GM12891 (cell line): ENCODE results near the gene GLIS2.
A peak's percentile ranks its signal among the peaks of the same experiment; 100 is the strongest.

Source experiments
- DNase-seq: peaks from one replicate; pipeline ENCODE4 v3.0.0; 2011; ENCODE audit warnings: low spot score; ENCODE audit not compliant: insufficient read length
- FAIRE-seq: peaks from 2 replicates; lab custom pipeline; 2011; peaks lifted over from hg19 to GRCh38; lab: Jason Lieb, UNC
- PAX5 ChIP-seq: IDR thresholded peaks from 2 replicates; pipeline ENCODE4 v1.6.1; 2011; ENCODE audit warnings: low read length, moderate library complexity, mild to moderate bottlenecking; ENCODE audit not compliant: insufficient read depth, severe bottlenecking
- POLR2A ChIP-seq: IDR thresholded peaks from 2 replicates; pipeline ENCODE4 v1.6.1; 2011; ENCODE audit warnings: low read depth, low read length, control low read depth
- POLR2AphosphoS5 ChIP-seq: IDR thresholded peaks from 2 replicates; pipeline ENCODE4 v1.6.1; 2011; ENCODE audit warnings: low read depth, low read length, control low read depth
- POU2F2 ChIP-seq: IDR thresholded peaks from 2 replicates; pipeline ENCODE4 v1.6.1; 2011; ENCODE audit warnings: low read depth, mild to moderate bottlenecking, control low read depth, low read length, moderate library complexity
- SPI1 ChIP-seq: IDR thresholded peaks from 2 replicates; pipeline ENCODE4 v1.6.1; 2011; ENCODE audit warnings: low read depth, low read length, control low read depth
- TAF1 ChIP-seq: IDR thresholded peaks from 2 replicates; pipeline ENCODE4 v1.6.1; 2011; ENCODE audit warnings: low read depth, low read length, control low read depth

GLIS2 gene

DNA sequence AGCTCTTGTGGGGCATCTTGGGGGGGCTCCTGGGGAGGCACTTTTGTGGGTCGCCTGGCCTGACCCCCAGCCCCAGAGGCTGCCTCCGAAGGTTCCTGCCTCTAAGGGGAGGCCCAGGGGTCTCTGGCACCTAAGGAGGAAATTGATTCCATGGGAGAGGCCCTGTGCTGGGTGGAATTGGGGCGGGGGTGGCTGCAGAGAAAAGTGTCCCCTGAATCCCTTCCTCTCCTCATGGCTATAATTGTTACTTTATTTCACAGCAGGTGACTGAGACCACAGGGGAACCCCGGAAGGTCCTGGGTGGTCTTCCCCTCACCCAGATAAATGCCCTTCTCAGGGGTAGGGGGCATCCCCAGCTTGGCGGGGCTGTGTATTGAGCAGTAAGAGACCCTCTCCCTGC lies 3.1 kb downstream of the GLIS2 start:
- FAIRE-seq (no peak), DNase-seq (no peak)
- TF ChIP-seq POLR2A, result no peak
- TF ChIP-seq TAF1, result no peak
- no peak for TF ChIP-seq POLR2AphosphoS5
- no peak for TF ChIP-seq SPI1
- TF ChIP-seq PAX5, result no peak
- TF ChIP-seq POU2F2, result no peak

DNA sequence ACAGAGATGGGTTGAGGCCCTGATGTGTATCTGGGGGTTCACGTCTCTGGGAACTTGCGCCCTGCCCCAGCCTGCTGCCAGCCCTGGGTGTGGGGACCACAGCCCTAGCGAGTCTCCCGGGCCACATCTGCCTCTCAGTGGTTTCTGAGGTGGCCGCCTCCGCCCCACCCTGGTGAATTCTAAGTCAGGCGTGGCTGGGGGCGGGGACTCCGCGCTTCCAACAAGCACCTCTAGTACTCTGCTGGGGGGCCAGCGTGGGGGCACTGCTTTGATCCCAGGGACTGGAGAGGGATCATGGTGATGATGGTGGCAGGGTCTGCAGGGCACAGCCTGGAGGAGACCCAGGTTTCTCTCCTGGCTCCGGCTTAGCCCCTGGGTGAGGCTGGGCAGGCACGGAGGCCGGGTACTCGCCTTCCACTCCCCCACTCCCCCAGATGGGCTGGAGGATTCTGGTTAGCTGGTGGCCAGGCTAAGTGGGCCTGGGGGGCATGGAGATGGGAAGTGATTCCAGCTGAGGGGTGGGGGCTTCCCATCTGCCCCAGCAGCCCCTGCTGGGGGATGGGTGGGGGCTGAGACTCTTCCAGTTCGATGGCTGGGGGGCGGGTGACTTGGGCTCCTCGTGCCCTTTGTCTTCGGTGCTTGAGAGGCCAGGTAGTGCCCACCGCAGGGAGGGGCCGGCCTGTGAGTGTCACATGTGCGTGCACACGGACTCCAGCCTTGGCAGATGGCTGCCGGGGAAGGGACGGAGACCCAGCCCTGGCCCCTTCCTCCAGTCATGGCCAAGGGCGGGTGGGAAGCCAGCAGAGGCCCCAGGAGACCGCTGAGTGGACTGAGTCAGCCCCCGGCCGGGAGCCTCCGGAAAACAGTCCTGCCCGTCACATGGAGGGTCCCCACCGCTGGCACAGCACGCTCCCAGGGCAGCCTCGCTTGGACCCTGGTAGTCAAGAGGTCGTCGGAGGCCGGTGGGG lies 3.9 kb downstream of the GLIS2 start:
- DNase-seq, result peak; percentile 76
- peak; percentile 75 for FAIRE-seq
- TF ChIP-seq POU2F2, result no peak
- TF ChIP-seq POLR2A, result no peak
- no peak for TF ChIP-seq SPI1
- no peak for TF ChIP-seq PAX5
- no peak for TF ChIP-seq TAF1
- no peak for TF ChIP-seq POLR2AphosphoS5

GRCh38 chr16:4320571-4321137 lies 4.8 kb downstream of the GLIS2 start:
- no peak for DNase-seq
- no peak for FAIRE-seq
- TF ChIP-seq TAF1 (no peak), POLR2AphosphoS5 (no peak), PAX5 (no peak), POLR2A (no peak), SPI1 (no peak), POU2F2 (no peak)

DNA sequence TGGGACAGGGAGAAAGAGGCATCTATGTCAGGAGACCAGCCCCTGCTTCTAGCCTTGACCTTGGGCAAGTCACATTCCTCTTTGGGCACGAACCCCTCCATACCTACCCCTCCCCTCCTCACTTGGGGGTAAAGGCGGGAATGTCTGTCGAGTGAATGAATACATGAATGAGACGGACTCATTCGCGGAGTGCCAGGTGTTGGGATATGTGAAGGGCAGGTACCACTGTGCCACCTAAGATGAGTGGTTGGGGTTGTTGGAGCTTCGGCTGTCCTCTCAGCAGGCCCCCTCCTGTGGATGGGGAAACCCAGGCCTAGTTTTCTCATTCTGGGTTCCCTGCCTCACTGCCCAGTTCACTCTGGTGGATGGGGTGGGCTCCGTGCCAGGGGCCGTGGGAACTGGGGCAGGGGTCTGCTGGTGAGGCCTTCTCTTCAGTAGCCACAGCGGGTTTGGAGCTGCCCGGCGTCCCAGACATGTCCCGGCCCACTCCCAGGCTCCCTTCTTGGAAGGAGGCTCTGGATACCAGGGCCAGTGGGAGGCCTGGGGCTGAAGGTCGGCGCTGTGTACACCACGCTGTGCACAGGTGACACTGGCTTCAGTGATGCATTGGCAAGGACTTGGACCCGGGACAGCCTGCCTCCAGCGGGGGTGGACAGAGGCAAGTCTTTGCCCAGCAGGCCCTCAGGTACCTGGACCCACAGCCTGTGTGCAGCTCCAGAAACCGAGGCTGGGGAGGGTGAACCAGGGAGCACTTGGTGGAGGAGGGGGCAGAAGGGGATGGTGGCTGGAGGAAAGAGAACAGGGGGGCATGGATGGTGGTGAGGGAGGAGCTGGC lies 5.6 kb downstream of the GLIS2 start:
- TF ChIP-seq PAX5 (no peak), POLR2AphosphoS5 (no peak), TAF1 (no peak)
- FAIRE-seq (no peak), DNase-seq (no peak)

GRCh38 chr16:4322121-4323052 lies 6.5 kb downstream of the GLIS2 start:
- no peak for DNase-seq
- no peak for TF ChIP-seq TAF1
- no peak for TF ChIP-seq POLR2AphosphoS5
- TF ChIP-seq SPI1, result no peak
- TF ChIP-seq POLR2A, result no peak
- TF ChIP-seq PAX5, result no peak
- no peak for TF ChIP-seq POU2F2
- FAIRE-seq, result no peak

DNA sequence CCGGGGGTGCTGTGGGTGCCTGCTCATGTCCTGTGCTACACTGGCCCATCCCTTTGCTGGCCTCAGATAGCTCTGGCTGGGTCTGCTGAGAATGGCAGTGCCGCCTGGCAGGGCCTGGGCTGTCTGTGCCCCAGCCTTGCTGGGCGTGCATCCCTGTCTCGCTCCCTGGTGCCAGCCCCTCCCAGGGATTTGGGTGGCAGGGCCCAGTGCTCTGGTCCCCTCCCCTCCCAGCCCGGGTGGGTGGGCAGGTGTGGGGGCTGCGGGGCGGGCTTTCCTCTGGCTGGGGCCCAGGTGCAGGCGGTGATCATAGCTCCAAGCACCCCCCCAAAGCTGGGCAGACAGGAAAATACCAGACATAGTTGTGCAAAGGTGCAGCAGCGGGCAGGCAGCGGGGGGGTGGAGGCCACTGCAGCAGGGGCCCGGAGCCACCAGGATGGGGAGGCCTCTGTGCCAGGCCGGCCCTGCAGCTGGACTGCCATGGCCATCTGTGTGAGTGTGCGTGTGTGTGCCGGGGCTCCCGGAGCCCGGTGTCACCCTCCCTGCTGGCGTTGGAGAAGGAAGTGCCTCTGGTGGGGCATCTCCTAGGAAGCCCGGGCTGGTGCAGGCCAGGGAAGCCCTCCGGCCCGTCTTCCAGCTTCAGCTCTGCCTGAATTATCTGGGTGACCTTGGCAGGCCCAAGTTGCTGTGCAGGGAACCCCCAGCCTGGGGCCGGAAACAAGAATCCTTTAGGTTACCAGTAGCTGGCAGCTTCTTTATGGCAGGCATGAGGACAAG lies 7.4 kb downstream of the GLIS2 start:
- TF ChIP-seq SPI1 (no peak), TAF1 (no peak), POLR2A (no peak), POLR2AphosphoS5 (no peak), POU2F2 (no peak), PAX5 (no peak)
- no peak for DNase-seq
- no peak for FAIRE-seq

DNA sequence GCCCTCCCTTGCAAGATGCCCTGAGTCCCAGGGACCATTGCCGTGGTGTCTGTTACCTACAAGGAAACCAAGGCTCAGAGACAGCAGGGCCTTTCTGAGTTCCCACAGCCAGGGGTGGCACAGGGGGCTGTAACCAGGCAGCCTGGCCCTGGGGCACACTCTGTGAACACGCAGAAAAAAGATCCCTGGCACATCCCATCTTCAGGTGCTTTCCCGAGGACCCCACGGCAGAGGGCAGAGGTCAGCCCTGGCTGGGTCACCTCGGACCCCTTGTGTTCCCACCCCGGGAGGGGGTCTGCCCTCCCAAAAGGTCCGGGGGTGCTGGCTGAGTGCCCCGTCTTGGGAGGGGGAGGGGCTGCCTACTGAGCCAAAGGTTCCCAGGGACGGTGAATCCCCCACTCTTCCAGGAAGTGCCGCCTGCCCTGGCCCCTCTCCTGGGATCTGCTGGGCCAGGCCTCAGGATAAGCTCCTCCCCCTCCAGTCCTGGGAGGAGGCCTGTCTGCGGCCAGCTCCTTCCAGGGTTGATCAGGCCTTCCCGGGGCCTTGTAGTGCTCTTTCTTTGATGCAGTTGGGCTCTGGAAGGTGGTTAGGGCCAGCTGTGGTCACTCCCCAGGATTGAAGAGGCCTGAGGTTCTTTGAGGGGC lies 8.1 kb downstream of the GLIS2 start:
- TF ChIP-seq POU2F2 (no peak), POLR2A (no peak), TAF1 (no peak), SPI1 (no peak), POLR2AphosphoS5 (no peak), PAX5 (no peak)
- DNase-seq (no peak), FAIRE-seq (no peak)
